GM21737 (cell line): ENCODE results near the gene LAG3.

Experiments
- ATAC-seq: cut with Tn5 transposase; IDR thresholded peaks from one replicate; pipeline ENCODE4 v1.9.1; 2021; ENCODE audit warnings: mild to moderate bottlenecking, moderate library complexity; ENCODE audit not compliant: unreplicated experiment

Gene LAG3

GRCh38 chr12:6787309-6787708 lies 15.0 kb downstream of the LAG3 start:
- ATAC-seq, result no peak

DNA sequence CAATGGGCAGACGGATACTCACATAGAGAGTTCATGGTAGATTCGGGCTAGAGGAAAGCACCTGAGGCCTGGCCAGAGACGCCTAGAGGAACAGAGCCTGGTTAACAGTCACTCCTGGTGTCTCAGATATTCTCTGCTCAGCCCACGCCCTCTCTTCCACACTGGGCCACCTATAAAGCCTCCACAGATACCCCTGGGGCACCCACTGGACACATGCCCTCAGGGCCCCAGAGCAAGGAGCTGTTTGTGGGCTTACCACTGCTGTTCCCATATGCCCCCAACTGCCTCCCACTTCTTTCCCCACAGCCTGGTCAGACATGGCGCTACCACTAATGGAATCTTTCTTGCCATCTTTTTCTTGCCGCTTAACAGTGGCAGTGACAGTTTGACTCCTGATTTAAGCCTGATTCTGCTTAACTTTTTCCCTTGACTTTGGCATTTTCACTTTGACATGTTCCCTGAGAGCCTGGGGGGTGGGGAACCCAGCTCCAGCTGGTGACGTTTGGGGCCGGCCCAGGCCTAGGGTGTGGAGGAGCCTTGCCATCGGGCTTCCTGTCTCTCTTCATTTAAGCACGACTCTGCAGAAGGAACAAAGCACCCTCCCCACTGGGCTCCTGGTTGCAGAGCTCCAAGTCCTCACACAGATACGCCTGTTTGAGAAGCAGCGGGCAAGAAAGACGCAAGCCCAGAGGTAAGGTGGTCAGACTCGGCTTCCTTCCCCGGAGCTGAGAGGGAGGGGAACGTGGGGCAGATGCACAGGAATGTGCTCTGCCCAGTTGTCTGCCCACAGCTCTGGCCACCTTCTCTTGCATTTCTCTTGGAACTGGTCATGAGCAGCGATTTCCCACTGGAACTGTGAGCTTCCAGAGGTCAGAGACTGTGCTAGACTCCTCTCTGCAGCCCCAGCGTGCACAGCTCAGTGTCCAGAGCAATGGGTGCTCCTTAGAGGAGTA lies 16.9 kb downstream of the LAG3 start, which contains the start of gene CD4:
Gene CD4, plus strand, starts transcription at position 557 of the 953 bp plus-strand sequence. CDS start 10,611 bp downstream, outside the sequence.
- ATAC-seq, result no peak

DNA sequence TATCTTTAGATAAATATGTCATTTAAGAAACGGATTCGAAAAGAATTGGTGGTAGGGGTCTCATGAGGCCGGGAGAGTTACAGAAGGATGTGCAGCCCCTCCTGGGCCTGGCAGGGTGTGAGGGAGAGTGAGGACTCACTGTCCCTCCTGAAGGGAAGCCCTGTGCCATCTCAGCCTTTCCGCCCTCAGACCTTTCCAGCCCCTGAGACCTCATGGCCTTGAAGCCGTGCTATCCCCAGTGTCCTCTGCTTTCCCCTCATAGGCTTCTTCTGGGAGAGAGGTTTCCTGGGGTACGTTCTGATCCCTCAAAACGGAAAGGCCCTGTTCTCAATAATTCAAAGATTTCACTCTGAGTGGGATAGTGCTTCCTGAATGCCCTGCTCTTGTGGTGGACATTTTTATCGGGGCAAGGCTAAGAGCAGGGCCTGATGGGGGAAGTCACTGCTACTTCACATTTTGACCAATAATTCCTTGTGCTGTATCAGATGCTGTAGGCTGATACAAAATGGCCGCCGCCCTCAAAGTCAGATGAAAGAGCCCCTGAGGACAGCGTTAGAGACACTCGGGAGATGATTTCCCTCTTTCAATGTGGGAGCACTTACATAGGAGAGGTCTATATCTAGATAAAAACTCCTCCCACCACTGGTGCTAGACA lies 18.3 kb downstream of the LAG3 start:
- ATAC-seq, result no peak

- ATAC-seq, result no peak
Observed at GRCh38 chr12:6791931-6792520, 19.7 kb downstream of the LAG3 start.

DNA sequence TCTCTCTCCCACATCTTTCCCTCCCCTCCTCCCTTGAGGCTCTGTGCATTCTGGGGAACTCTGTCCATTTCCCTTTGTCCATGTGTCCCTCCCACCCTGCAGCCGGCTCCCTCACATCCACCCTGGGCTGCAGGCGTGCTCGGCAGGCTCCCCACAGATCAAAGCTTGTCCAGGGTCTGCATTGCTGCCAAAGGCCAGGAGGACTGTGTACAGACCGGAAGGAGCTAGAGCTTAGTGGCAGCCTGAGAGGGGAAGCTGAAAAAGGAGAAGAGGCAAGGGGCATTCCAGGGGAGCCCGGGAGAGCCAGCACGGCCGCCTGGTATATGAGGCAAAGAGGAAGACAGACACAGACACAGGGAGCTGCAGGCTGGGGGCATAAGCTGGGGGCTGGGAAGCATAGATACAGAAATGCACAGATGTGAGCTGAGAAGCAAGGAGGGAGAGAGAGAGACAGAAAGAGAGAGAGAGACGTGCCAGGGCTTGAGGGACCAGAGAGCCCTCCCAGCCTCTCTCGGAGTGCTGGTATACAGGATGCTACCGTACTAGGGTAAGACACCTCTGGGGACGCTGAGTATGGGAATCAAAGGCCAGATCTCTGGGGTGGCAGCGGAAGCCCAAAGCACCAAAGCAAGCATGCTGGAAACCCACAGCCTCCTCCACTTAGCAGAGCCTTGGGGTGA lies 20.3 kb downstream of the LAG3 start:
- no peak for ATAC-seq

DNA sequence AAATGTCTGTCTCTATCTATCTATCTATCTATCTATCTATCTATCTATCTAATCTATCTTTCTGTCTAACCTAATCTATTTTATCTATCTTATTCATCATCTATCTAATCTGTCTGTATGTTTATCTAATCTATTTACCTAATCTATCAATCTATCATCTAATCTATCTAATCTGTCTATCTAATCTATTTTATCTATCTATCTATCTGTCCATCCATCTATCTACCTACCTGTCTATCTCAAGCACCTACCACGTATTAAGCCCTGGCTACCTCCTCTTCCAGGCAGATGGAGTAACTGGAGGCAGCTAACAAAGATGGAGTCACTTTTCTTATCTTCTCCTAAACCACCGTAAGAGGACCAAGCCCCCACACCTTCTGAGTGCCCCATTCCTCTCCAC lies 22.8 kb downstream of the LAG3 start:
- no peak for ATAC-seq

DNA sequence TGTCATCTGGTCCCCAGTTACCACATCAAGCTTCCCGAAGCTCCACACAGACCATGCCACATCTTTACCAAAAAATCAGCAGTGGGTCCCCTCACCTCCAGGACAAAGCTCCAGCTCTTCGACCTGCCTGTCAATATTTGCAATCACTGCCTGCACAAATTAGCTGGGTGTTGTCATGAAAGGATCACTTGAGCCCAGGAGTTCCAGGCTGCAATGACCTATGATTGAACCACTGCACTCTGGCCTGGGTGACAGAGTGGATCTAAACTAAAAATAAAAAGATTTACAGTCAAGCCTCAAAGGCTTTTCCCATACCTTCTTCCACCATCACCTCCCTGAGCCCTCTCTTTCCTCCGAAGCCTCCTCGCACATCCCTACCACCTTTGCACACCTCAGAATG lies 24.3 kb downstream of the LAG3 start:
- no peak for ATAC-seq

DNA sequence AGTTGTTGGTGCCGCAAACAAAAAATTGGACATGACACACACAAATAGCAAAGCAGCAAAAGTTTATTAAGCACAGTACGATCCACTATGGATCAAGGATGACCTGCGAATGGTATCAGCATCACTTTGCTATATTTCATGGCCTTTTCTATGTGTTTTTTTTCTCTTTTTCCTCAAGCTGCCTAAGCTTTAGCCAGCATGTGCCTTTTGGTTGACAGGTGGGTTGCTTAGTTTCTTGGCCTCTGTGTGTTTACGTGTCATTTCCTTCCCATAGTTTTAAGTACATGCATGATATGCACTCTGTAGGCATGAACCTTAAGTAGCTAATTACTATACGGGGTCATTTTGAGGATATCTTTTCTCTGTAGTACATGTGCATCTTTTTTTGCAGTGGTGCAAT lies 26.8 kb downstream of the LAG3 start:
- no peak for ATAC-seq

DNA sequence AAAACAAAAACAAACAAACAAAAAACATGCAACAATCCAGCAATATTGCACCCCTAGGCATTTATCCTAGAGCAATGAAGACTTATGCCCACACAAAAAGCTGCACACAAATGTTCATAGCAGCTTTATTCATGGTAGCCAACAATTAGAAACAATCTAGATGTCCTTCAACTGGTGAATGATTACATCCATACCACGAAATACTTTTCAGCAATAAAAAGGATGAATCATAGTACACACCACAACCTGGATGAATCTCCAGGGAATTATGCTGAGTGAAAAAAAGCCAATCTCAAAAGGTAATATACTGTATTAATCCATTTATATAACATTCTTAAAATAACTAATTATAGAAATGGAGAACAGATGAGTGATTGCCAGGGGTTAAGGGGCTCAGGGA lies 34.9 kb downstream of the LAG3 start:
- no peak for ATAC-seq

GRCh38 chr12:6809056-6809455 lies 36.7 kb downstream of the LAG3 start:
- no peak for ATAC-seq

DNA sequence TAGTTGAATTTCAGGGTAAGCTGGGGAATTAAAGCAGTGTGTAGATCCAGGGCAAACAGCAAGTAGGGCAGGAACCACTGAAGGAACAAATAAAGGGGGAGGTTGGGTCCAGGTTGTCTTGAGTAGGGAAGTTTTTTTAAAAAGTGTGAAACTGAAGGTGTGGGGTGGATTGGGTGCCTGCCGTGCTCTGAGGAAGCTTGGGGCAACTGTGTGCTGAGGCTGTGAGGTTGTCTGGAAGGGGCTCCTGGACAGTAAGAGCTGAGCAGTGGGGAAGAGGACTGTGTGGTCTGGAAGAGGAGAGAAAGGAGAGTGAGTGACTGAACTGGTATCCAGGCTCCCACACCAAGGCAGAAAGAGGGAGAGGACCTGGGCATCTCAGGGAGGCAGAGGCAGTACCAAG lies 38.4 kb downstream of the LAG3 start:
- ATAC-seq, result no peak

DNA sequence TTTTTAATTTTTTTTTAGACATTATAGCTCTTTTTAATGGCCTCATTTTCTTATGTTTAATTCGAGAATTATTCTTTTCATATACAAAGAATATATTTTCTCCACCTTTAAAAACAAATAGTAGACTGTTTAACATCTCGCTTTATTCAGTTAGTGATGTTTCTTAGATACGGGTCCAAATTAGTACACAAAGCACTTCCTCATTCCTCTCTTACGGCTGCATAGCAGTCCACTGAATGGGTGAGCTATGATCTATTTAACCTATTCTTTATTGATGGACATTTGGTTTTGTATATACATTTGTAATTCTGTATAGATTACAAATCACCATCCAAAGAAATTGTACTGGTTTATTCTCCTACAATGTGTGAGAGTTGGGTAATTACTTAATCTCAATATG lies 41.0 kb downstream of the LAG3 start:
- no peak for ATAC-seq

GRCh38 chr12:6816598-6816997 lies 44.3 kb downstream of the LAG3 start:
- ATAC-seq, result no peak

DNA sequence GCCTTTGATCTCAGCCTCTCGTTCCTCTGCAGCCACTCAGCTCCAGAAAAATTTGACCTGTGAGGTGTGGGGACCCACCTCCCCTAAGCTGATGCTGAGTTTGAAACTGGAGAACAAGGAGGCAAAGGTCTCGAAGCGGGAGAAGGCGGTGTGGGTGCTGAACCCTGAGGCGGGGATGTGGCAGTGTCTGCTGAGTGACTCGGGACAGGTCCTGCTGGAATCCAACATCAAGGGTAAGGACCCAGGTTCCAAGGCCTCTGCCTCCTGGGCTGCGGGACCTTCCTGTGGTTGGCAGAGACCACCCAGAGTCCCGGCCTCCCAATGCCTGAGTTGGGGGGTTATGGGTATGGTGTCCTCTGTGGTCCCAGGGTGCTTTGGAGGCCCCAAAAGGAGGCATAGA lies 44.8 kb downstream of the LAG3 start:
- ATAC-seq, result no peak

- no peak for ATAC-seq
Observed at GRCh38 chr12:6817662-6818157, 45.4 kb downstream of the LAG3 start.

DNA sequence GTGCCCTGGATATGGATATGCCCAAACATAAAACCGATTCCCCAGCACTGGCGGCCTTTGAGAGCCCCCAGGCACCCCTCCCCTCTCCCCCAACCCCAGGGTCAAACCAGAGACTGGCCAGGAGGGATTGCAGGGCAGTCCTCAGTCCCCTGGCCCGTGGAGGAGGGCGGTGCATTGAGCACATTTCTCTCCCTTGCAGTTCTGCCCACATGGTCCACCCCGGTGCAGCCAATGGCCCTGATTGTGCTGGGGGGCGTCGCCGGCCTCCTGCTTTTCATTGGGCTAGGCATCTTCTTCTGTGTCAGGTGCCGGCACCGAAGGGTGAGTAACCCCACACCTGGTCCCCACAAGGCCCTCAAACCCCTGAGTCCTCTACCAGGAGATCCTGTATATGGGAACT lies 45.9 kb downstream of the LAG3 start:
- ATAC-seq, result no peak

- no peak for ATAC-seq
Observed at GRCh38 chr12:6818645-6819044, 46.3 kb downstream of the LAG3 start.

DNA sequence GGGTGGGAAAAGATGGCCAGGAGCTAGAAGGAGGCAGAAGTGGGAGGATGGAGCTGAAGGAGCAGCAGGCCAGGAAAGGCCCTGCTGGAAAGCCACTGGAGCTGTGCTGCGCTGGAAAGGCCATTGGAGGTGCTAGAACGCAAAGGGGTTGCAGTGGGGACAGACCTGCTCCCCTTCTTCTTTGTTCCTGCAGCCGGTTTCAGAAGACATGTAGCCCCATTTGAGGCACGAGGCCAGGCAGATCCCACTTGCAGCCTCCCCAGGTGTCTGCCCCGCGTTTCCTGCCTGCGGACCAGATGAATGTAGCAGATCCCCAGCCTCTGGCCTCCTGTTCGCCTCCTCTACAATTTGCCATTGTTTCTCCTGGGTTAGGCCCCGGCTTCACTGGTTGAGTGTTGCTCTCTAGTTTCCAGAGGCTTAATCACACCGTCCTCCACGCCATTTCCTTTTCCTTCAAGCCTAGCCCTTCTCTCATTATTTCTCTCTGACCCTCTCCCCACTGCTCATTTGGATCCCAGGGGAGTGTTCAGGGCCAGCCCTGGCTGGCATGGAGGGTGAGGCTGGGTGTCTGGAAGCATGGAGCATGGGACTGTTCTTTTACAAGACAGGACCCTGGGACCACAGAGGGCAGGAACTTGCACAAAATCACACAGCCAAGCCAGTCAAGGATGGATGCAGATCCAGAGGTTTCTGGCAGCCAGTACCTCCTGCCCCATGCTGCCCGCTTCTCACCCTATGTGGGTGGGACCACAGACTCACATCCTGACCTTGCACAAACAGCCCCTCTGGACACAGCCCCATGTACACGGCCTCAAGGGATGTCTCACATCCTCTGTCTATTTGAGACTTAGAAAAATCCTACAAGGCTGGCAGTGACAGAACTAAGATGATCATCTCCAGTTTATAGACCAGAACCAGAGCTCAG lies 47.0 kb downstream of the LAG3 start:
- no peak for ATAC-seq

- ATAC-seq, result no peak
Observed at GRCh38 chr12:6820166-6820565, 47.8 kb downstream of the LAG3 start.
